Measurements from ENCODE around the gene MAP1LC3A.

MAP1LC3A gene

DNA sequence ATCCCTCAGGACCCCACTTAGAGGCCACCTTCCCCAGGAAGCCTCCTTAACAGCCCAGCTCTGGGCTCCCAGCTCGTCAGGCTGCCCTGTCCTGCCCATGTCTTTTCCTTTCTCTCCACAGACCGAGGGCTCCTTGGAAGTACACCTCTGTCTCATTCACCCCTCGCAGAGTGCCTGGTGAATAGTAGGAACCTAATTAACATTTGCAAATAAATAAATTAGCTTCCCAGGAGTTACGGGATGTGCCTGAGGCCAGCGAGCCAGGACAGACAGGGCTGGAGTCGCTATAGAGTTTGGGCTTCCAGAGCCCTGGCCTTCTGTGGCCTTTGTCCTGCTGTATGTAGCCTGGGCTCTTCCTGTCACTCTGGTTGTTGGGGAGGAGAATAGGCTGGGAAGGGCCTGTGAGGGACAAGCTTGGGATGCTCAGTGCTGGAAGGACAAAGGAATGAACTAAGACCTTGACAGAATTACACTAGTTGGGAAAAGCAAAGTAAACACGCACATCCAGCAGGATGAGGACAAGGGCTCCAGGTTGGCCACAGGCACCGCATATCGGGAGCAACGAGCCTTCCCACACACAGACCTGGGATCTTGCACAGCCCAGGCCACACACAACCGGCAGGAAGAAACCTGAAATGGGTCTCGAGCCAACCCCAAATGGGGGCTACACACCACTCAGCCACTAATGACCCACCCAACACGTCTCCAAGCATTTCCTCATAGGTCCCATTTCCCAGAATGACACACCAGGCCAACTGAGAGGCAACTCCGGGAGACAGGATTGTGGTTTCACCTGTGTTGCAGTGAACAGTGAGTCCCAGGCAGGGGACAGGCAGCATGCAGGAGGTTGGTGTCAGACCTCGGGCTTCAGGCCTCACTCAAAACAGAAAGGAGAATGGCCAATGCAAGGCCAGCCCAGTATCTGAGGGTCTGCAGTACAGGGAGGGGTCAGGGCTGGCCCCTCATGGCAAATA is 9.7 kb downstream of the MAP1LC3A start:
- Histone ChIP-seq H3K27me3 (ENCODE audit: insufficient read depth, low read length, poor library complexity) (no peaks in the 10 kb centered on the region), H2BK5ac (ENCODE audit: low read length) (no peak overlapping the region), H3K79me2 (ENCODE audit: control insufficient read depth, insufficient read depth, low read length) (no peaks in the 10 kb centered on the region), H3K27ac (ENCODE audit: low read depth, low read length) (no peak overlapping the region), H2BK15ac (replicated peaks; ENCODE audit: low read depth) (no peak overlapping the region), H4K8ac (ENCODE audit: low read depth, low read length) (no peak overlapping the region), H3K4me3 (ENCODE audit: low read length) (no peak overlapping the region), H3K79me1 (ENCODE audit: low read length) (no peaks in the 10 kb centered on the region), H3K23ac (ENCODE audit: low read length) (no peak overlapping the region), H3K56ac (ENCODE audit: low read length) (peak overlapping the region; percentile 10), H4K5ac (ENCODE audit: low read length) (no peak overlapping the region), H3K4me1 (ENCODE audit: control insufficient read depth, low read depth, low read length) (no peaks in the 10 kb centered on the region), H2BK120ac (ENCODE audit: low read depth, low read length) (no peak overlapping the region), H3K9ac (ENCODE audit: low read length) (no peak overlapping the region), H3K18ac (ENCODE audit: low read length) (no peak overlapping the region), H3K4ac (ENCODE audit: low read depth, low read length) (no peak overlapping the region), H3K36me3 (ENCODE audit: control insufficient read depth, insufficient read depth, low read length) (peaks cover 1% of the 10 kb centered on the region), H3K4me2 (ENCODE audit: low read length) (no peak overlapping the region), H2AK5ac (ENCODE audit: low read length) (no peak overlapping the region)
- peak; percentile 27 for DNase-seq
- no CpG with 5 or more reads among the region's 15 CpGs for WGBS (ENCODE audit: extremely low coverage, insufficient coverage, low lambda C conversion rate)

DNA sequence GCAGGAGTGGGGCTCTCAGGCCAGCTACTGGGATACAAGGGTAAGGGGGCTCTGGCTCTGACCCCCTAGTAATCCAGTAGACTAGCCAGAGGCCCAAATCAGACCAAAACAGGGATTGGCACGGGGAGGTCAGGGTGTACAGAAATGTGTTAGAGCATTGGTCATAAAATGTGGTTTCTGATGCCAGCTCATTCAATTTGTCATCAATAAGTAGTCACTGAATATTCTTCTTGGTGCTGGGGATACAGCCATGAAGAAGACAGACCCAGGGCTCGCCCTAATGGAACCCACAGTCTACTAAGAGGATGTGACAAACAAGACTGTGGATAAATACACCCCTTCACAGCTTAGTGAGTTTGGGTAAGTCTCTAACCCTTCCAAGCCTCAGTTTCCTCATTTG is 11.1 kb downstream of the MAP1LC3A start:
- Histone ChIP-seq H3K79me2 (ENCODE audit: control insufficient read depth, insufficient read depth, low read length) (no peaks in the 10 kb centered on the region), H2BK5ac (ENCODE audit: low read length) (no peak overlapping the region), H3K4ac (ENCODE audit: low read depth, low read length) (no peak overlapping the region), H2BK120ac (ENCODE audit: low read depth, low read length) (no peak overlapping the region), H3K9ac (ENCODE audit: low read length) (no peak overlapping the region), H3K79me1 (ENCODE audit: low read length) (no peaks in the 10 kb centered on the region), H3K27ac (ENCODE audit: low read depth, low read length) (no peak overlapping the region), H3K23ac (ENCODE audit: low read length) (no peak overlapping the region), H4K8ac (ENCODE audit: low read depth, low read length) (no peak overlapping the region), H2AK5ac (ENCODE audit: low read length) (no peak overlapping the region), H3K36me3 (ENCODE audit: control insufficient read depth, insufficient read depth, low read length) (peaks cover 1% of the 10 kb centered on the region), H4K5ac (ENCODE audit: low read length) (no peak overlapping the region), H3K27me3 (ENCODE audit: insufficient read depth, low read length, poor library complexity) (no peaks in the 10 kb centered on the region), H3K18ac (ENCODE audit: low read length) (no peak overlapping the region), H3K4me3 (ENCODE audit: low read length) (no peak overlapping the region), H3K56ac (ENCODE audit: low read length) (no peak overlapping the region), H2BK15ac (replicated peaks; ENCODE audit: low read depth) (no peak overlapping the region), H3K4me2 (ENCODE audit: low read length) (no peak overlapping the region), H3K4me1 (ENCODE audit: control insufficient read depth, low read depth, low read length) (no peaks in the 10 kb centered on the region)
- WGBS (ENCODE audit: extremely low coverage, insufficient coverage, low lambda C conversion rate), result no CpG with 5 or more reads among the region's 2 CpGs
- DNase-seq, result no peak

DNA sequence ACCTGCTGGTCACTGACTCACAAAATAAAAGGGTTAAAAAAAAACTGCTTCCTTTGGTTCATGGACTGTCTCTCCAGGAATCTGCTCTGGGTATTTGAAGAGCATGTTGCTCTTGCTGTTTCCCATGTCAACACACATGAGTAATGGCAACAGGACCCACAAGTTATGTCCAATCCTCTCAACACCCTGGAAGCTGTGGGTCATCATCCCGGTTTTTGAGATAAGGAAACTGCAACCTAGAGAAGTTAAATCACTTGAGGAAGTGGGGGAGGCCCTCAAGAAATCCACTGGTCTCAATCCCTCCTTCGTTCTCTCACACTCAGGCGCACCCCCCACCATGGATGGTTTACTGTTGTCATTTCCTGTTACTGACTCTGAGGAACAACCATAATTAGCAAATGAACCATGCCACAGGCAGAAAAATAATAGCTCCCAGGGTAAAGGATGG is 12.4 kb downstream of the MAP1LC3A start:
- Histone ChIP-seq H2AK5ac (ENCODE audit: low read length) (no peak overlapping the region), H3K4ac (ENCODE audit: low read depth, low read length) (no peak overlapping the region), H3K27ac (ENCODE audit: low read depth, low read length) (no peak overlapping the region), H3K23ac (ENCODE audit: low read length) (no peak overlapping the region), H4K5ac (ENCODE audit: low read length) (no peak overlapping the region), H4K8ac (ENCODE audit: low read depth, low read length) (no peak overlapping the region), H3K4me2 (ENCODE audit: low read length) (no peak overlapping the region), H2BK120ac (ENCODE audit: low read depth, low read length) (no peak overlapping the region), H3K4me1 (ENCODE audit: control insufficient read depth, low read depth, low read length) (no peaks in the 10 kb centered on the region), H3K36me3 (ENCODE audit: control insufficient read depth, insufficient read depth, low read length) (no peaks in the 10 kb centered on the region), H3K18ac (ENCODE audit: low read length) (no peak overlapping the region), H2BK15ac (replicated peaks; ENCODE audit: low read depth) (no peak overlapping the region), H3K27me3 (ENCODE audit: insufficient read depth, low read length, poor library complexity) (no peaks in the 10 kb centered on the region), H3K79me1 (ENCODE audit: low read length) (no peaks in the 10 kb centered on the region), H3K9ac (ENCODE audit: low read length) (no peak overlapping the region), H3K56ac (ENCODE audit: low read length) (no peak overlapping the region), H3K4me3 (ENCODE audit: low read length) (no peak overlapping the region), H3K79me2 (ENCODE audit: control insufficient read depth, insufficient read depth, low read length) (no peaks in the 10 kb centered on the region), H2BK5ac (ENCODE audit: low read length) (no peak overlapping the region)
- peak; percentile 19 for DNase-seq
- no CpG with 5 or more reads among the region's 3 CpGs for WGBS (ENCODE audit: extremely low coverage, insufficient coverage, low lambda C conversion rate)

DNA sequence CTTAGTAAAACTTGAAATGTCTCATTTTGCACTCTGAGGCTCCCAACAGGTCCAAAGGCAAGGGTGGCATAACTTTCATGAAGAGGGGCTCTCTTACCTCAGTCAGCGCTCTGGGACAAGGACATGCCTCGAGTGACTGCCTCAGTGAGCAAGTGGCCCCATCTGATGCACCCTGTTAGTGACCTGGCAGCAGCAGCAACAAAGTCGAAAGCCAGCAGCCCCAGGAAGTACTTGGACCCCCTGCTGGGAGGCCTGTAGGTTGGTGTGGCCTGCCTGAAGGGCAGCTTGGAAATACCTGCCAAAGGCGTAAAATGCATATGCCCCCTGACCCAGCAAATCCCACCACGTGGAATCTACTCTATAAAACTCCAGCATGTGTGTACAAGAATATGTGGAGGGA is 13.2 kb downstream of the MAP1LC3A start:
- no peaks in the 10 kb centered on the region for H3K36me3 ChIP-seq (ENCODE audit: control insufficient read depth, insufficient read depth, low read length)
- H3K79me1 ChIP-seq (ENCODE audit: low read length), result no peaks in the 10 kb centered on the region
- no peaks in the 10 kb centered on the region for H3K4me1 ChIP-seq (ENCODE audit: control insufficient read depth, low read depth, low read length)
- H3K27me3 ChIP-seq (ENCODE audit: insufficient read depth, low read length, poor library complexity), result no peaks in the 10 kb centered on the region
- H2BK120ac ChIP-seq (ENCODE audit: low read depth, low read length), result no peak overlapping the region
- H3K4me3 ChIP-seq (ENCODE audit: low read length), result no peak overlapping the region
- no peak overlapping the region for H4K8ac ChIP-seq (ENCODE audit: low read depth, low read length)
- H3K56ac ChIP-seq (ENCODE audit: low read length), result no peak overlapping the region
- H2AK5ac ChIP-seq (ENCODE audit: low read length), result no peak overlapping the region
- no peaks in the 10 kb centered on the region for H3K79me2 ChIP-seq (ENCODE audit: control insufficient read depth, insufficient read depth, low read length)
- H3K9ac ChIP-seq (ENCODE audit: low read length), result no peak overlapping the region
- no peak overlapping the region for H3K23ac ChIP-seq (ENCODE audit: low read length)
- WGBS (ENCODE audit: extremely low coverage, insufficient coverage, low lambda C conversion rate), result no CpG with 5 or more reads among the region's 5 CpGs
- no peak overlapping the region for H2BK15ac ChIP-seq (replicated peaks; ENCODE audit: low read depth)
- H3K4ac ChIP-seq (ENCODE audit: low read depth, low read length), result no peak overlapping the region
- H3K18ac ChIP-seq (ENCODE audit: low read length), result no peak overlapping the region
- no peak overlapping the region for H4K5ac ChIP-seq (ENCODE audit: low read length)
- H3K4me2 ChIP-seq (ENCODE audit: low read length), result no peak overlapping the region
- no peak overlapping the region for H3K27ac ChIP-seq (ENCODE audit: low read depth, low read length)
- no peak overlapping the region for H2BK5ac ChIP-seq (ENCODE audit: low read length)
- peak; percentile 30 for DNase-seq

- Histone ChIP-seq H3K56ac (ENCODE audit: low read length) (no peak overlapping the region), H3K23ac (ENCODE audit: low read length) (no peak overlapping the region), H4K8ac (ENCODE audit: low read depth, low read length) (no peak overlapping the region), H3K36me3 (ENCODE audit: control insufficient read depth, insufficient read depth, low read length) (no peaks in the 10 kb centered on the region), H2BK15ac (replicated peaks; ENCODE audit: low read depth) (no peak overlapping the region), H3K4ac (ENCODE audit: low read depth, low read length) (no peak overlapping the region), H3K4me2 (ENCODE audit: low read length) (no peak overlapping the region), H3K27me3 (ENCODE audit: insufficient read depth, low read length, poor library complexity) (no peaks in the 10 kb centered on the region), H3K79me2 (ENCODE audit: control insufficient read depth, insufficient read depth, low read length) (no peaks in the 10 kb centered on the region), H2BK5ac (ENCODE audit: low read length) (no peak overlapping the region), H3K27ac (ENCODE audit: low read depth, low read length) (no peak overlapping the region), H3K4me3 (ENCODE audit: low read length) (no peak overlapping the region), H3K4me1 (ENCODE audit: control insufficient read depth, low read depth, low read length) (no peaks in the 10 kb centered on the region), H3K9ac (ENCODE audit: low read length) (no peak overlapping the region), H3K79me1 (ENCODE audit: low read length) (no peaks in the 10 kb centered on the region), H3K18ac (ENCODE audit: low read length) (no peak overlapping the region), H2BK120ac (ENCODE audit: low read depth, low read length) (no peak overlapping the region), H2AK5ac (ENCODE audit: low read length) (no peak overlapping the region), H4K5ac (ENCODE audit: low read length) (no peak overlapping the region)
- DNase-seq, result no peak
- no CpG with 5 or more reads among the region's 7 CpGs for WGBS (ENCODE audit: extremely low coverage, insufficient coverage, low lambda C conversion rate)
Measured at GRCh38 chr20:34573541-34574300, 15.2 kb downstream of the MAP1LC3A start.

Data from mesendoderm (in vitro differentiated cells).